ENCODE measurements around the gene ARL1.

Gene ARL1

GRCh38 chr12:101343893-101344292 is 63.7 kb downstream of the ARL1 start:
- TF ChIP-seq USF1 (IDR thresholded peaks at IDR 0.05): no peak
- TF ChIP-seq CEBPB (IDR thresholded peaks at IDR 0.05): no peak
- TF ChIP-seq EGR1 (IDR thresholded peaks at IDR 0.05): no peak
- TF ChIP-seq FOXM1 (IDR thresholded peaks at IDR 0.05; ENCODE audit: borderline replicate concordance, low read depth): no peak
- TF ChIP-seq CREB1 (IDR thresholded peaks at IDR 0.05; ENCODE audit: low read depth): no peak
- no peak for TF ChIP-seq YY1 (IDR thresholded peaks at IDR 0.05; ENCODE audit: low read depth)
- TF ChIP-seq TAF1 (IDR thresholded peaks at IDR 0.05; ENCODE audit: low read depth): no peak
- no peak for TF ChIP-seq TEAD4 (IDR thresholded peaks at IDR 0.05)
- no peak for TF ChIP-seq EP300 (IDR thresholded peaks at IDR 0.05; ENCODE audit: borderline replicate concordance)
- no peak for TF ChIP-seq ZBTB7A (IDR thresholded peaks at IDR 0.05; ENCODE audit: low read depth)

All from Ishikawa (cell line).